Measurements from ENCODE around the gene IRF4.

- TF ChIP-seq CTCF (IDR thresholded peaks at IDR 0.05 in 8 of 11, conservative IDR thresholded peaks at IDR 0.05 in 3 of 11) (no peak), POLR2A (IDR thresholded peaks at IDR 0.05) (no peak), POLR2AphosphoS5 (IDR thresholded peaks at IDR 0.05) (no peak)
Observed at GRCh38 chr6:378090-378957, 13.2 kb upstream of the IRF4 start.
